ENCODE results near the gene CNTN1.

Gene CNTN1

DNA sequence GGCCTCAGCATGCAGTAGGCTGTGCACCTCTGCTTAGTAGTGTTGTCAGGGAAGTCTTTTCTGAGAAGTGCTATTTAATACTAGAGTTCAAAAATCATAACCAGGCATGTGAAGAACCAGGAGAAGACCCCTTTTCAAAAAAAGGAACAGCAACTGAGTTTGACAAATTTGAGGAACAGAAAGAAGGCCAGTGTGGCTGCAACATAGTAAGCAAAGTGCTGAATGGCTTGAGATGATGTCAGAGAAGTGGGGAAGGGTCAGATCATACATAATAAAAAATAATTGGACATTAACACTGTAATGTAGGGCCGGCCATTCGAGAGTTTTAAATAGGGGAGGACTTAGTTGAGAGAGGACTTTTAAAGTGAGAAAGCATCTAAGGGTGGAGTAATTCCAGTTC is 11.1 kb upstream of the CNTN1 start:
- TF ChIP-seq GATA3 (IDR thresholded peaks at IDR 0.05; ENCODE audit: low read depth, low read length) (no peak), GATA2 (IDR thresholded peaks at IDR 0.05; ENCODE audit: low read depth, low read length) (no peak)

DNA sequence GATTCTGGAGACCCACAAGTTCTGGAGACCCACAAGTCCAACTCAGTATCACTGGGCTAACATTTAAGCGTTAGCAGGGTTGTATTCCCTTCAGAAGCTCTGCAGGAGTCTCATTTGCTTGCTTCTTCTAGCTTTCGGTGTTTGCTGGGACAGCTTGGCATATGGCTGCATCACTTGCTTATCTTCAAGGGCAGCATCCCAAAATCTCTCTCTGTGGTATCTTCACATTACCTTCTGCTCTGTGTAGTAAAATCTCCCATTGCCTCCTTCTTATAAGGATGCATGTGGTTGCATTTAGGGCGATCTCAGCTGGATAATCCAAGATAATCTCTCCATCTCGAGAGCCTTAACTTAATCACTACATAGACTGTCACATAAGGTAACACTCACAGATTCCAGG is 7.3 kb upstream of the CNTN1 start:
- TF ChIP-seq GATA3 (IDR thresholded peaks at IDR 0.05; ENCODE audit: low read depth, low read length) (no peak), GATA2 (IDR thresholded peaks at IDR 0.05; ENCODE audit: low read depth, low read length) (no peak)

DNA sequence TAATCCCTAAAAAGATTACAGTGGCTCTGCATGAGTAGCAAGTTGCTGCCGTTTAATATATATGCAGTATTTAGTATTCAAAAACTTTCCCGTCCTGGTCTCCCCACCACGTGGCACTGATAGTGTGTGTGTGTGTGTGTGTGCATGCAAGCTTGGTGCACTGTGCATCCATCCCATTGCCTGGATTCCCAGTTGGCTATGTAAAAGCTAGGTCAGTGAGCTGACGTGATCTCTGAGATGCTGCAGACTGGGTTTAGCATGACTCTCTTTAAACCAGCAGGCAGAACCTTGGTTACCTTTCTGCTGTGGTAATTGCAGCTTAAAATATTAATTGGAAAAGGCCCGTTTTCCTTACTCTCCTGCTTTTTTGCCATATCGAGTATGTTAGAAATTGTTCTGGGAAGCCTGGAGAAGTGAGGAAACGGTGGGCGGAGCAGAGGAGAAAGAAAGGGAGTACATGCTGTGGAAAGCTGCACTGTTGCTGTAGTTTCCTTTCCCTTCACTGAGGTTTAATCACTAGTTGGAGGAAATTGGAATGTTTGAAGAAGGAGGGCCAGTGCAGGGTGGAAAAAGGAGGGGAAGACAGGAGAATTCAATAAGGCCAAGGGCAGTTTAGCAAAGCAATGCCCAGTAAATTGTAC is 4.0 kb upstream of the CNTN1 start:
- TF ChIP-seq GATA2 (IDR thresholded peaks at IDR 0.05; ENCODE audit: low read depth, low read length) = no peak
- TF ChIP-seq GATA3 (IDR thresholded peaks at IDR 0.05; ENCODE audit: low read depth, low read length) = no peak

DNA sequence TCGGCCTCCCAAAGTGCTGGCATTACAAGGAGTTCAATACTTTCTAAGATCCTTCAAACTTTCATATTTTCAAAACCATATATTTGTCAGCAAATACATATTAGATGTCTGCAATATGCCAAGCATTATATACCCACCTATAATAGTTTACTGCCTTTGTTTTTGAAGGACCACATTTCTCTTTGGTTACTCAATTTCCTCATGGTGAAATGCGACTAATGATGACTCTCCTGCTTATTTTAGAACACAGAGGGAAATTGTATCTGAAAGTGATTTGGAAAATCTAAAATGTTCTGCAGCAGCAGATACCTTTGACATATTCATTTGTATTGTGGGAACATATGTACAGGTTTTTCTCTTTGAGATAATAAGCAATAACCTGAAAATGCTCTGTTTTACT is 2.7 kb upstream of the CNTN1 start:
- no peak for TF ChIP-seq GATA3 (IDR thresholded peaks at IDR 0.05; ENCODE audit: low read depth, low read length)
- no peak for TF ChIP-seq GATA2 (IDR thresholded peaks at IDR 0.05; ENCODE audit: low read depth, low read length)

- no peak for TF ChIP-seq GATA2 (IDR thresholded peaks at IDR 0.05; ENCODE audit: low read depth, low read length)
- TF ChIP-seq GATA3 (IDR thresholded peaks at IDR 0.05; ENCODE audit: low read depth, low read length) = no peak
Measured at GRCh38 chr12:40692765-40693206, 547 bp downstream of the CNTN1 start.

DNA sequence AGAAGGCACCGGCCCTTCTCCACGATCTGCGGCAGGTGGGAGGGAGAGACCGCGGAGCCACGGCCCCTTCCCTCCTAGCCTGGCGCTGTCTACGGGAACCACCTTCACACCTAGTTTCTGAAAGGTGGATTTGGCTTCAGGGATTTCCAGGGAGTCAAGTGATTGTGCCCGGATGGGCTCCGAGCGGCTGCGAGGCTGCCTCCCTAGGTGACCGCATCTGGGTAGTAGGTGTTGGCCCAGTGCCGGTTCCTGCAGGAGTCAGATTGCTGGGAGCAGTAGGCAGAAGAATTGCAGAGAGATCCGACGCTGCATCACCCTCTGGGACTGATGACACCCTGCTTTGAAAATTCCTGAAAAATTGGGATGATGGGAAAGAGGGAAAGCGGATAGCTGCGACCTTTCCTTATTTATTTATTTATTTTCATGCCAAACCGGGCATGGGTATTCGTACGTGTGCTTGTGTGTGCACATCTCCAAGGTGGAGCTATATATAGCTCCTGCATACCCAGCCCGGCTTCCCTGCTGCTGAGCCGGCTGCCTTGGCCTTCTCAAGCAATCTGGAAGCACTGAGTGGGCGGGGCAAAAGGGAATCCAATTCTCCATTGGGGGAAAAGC is 1.1 kb downstream of the CNTN1 start:
- TF ChIP-seq GATA2 (IDR thresholded peaks at IDR 0.05; ENCODE audit: low read depth, low read length) (no peak), GATA3 (IDR thresholded peaks at IDR 0.05; ENCODE audit: low read depth, low read length) (no peak)

DNA sequence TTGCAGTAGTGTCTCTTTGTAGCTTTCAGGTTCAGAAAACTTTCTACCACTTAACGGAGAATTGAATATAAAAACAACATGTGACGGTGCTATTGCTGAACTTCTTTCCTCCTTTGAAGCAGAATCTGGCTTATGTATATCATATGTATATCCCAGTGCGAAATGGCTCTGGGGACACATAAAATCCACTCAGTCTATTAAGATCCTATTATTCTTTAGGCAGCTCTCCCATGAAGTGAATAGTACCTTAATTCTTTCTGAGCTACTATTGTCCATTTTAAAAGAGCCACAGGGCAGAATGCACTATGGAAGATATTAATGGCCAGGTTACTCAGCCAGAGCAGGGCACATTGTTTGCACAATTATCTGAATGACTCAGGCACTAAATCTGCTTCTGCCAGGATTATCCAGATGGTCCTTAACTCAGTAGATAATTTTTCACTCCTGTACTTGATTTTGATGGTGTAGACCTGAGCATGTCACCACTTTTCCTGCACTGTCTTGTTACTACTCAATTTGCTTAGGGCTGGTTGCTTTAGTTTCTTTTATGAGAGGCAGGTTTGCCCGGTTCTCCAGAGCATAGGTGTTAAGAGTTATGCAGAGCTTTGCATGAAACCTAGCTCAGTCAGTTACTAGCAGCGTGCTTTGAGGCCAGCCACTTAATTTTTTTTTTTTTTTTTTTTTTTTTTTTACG is 5.5 kb downstream of the CNTN1 start:
- TF ChIP-seq GATA3 (IDR thresholded peaks at IDR 0.05; ENCODE audit: low read depth, low read length) = no peak
- no peak; the same call in 1 of the 2 replicates for TF ChIP-seq GATA2 (IDR thresholded peaks at IDR 0.05; ENCODE audit: low read depth, low read length)

GRCh38 chr12:40701756-40702155 is 9.5 kb downstream of the CNTN1 start:
- TF ChIP-seq GATA3 (IDR thresholded peaks at IDR 0.05; ENCODE audit: low read depth, low read length) (no peak), GATA2 (IDR thresholded peaks at IDR 0.05; ENCODE audit: low read depth, low read length) (no peak)

- TF ChIP-seq GATA3 (IDR thresholded peaks at IDR 0.05; ENCODE audit: low read depth, low read length) (no peak), GATA2 (IDR thresholded peaks at IDR 0.05; ENCODE audit: low read depth, low read length) (no peak)
Measured at GRCh38 chr12:40711121-40711520, 18.9 kb downstream of the CNTN1 start.

GRCh38 chr12:40714636-40715035 is 22.4 kb downstream of the CNTN1 start:
- no peak for TF ChIP-seq GATA3 (IDR thresholded peaks at IDR 0.05; ENCODE audit: low read depth, low read length)
- TF ChIP-seq GATA2 (IDR thresholded peaks at IDR 0.05; ENCODE audit: low read depth, low read length) = no peak

DNA sequence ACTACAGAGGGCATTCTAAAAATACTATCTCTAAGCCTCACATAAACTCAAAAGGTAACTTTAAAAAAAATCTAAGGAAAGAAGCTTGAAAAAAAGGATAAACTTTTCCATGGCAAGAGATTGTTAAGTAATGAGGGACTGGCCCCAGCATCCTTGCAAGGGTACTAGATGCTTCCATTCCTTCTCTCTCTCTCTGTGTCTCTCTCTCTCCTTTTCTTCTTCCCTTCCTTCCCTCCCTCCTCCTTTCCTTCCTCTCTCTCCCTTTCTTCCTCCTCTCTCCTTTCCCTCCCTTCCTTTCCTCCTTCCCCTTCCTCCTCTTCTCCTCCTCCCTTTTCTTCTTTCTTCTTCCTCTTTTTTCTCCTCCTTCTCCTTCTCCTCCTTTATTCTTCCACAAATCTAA is 23.8 kb downstream of the CNTN1 start:
- TF ChIP-seq GATA3 (IDR thresholded peaks at IDR 0.05; ENCODE audit: low read depth, low read length) (no peak), GATA2 (IDR thresholded peaks at IDR 0.05; ENCODE audit: low read depth, low read length) (no peak)

DNA sequence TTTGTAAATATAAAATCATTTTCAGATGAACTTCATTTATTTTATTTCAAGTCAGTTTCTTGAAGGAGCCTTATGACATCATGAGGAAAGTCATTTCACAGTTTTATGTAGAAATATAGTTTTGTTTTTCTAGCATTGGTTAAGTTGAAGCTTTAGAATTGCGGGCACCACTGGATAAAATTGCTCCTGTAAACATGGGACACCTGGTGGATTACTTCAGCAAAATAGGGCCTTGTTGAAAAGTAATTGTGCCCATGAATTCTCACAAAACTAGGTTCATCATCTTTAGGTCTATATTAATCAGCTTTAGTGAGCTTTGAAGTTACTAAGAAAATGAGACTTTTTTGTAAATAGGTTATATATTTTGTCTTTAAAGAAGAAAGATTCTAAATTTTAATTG is 25.3 kb downstream of the CNTN1 start:
- TF ChIP-seq GATA3 (IDR thresholded peaks at IDR 0.05; ENCODE audit: low read depth, low read length) = no peak
- no peak for TF ChIP-seq GATA2 (IDR thresholded peaks at IDR 0.05; ENCODE audit: low read depth, low read length)

DNA sequence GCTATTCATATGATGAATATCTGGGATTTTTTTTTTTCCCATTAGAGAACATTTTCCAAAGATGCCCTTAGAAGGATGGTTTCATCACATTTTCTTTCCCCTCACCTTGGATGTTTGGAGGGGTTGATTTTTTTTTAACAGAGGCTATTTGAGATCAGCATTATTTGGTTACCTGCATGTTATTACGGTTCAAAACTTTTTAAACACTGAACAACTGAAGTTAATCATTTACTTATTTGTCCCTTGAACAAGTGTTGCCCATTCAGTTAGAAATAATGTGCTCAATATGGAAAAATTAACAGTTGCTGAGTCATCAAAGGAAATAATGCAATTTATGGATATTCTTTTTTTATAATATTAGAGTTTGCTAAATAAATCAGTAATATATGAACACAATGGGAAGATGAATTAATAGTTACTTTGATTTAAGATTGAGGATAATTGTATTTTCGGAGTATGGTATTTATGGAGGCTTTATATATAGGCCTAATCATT is 26.7 kb downstream of the CNTN1 start:
- no peak for TF ChIP-seq GATA2 (IDR thresholded peaks at IDR 0.05; ENCODE audit: low read depth, low read length)
- no peak for TF ChIP-seq GATA3 (IDR thresholded peaks at IDR 0.05; ENCODE audit: low read depth, low read length)

- TF ChIP-seq GATA3 (IDR thresholded peaks at IDR 0.05; ENCODE audit: low read depth, low read length) (no peak), GATA2 (IDR thresholded peaks at IDR 0.05; ENCODE audit: low read depth, low read length) (no peak)
Measured at GRCh38 chr12:40723001-40723400, 30.8 kb downstream of the CNTN1 start.

GRCh38 chr12:40726366-40726765 is 34.1 kb downstream of the CNTN1 start:
- TF ChIP-seq GATA3 (IDR thresholded peaks at IDR 0.05; ENCODE audit: low read depth, low read length) (no peak), GATA2 (IDR thresholded peaks at IDR 0.05; ENCODE audit: low read depth, low read length) (no peak)

All from SH-SY5Y (cell line).